ENCODE results near the gene PEX5L.

- TF ChIP-seq CTCF (IDR thresholded peaks at IDR 0.05) (no peak), POLR2A (IDR thresholded peaks at IDR 0.05) (no peak)
Measured at GRCh38 chr3:179961703-179962078, 75.0 kb downstream of the PEX5L start.

All from heart left ventricle (tissue), 13 donors.